ENCODE measurements around the gene PPM1F. TPM values are rescaled to one million over a fixed set of nuclear protein-coding genes. Genes with fewer than 3 reads are reported as not detected.
"Not testable (repeated sequence)": the region's sequence is repeated elsewhere in the genome, so short reads cannot be mapped to it uniquely, and the experiment has no call there.

PPM1F gene
- total RNA-seq, 1 donor from 2014 or later: 195 TPM

DNA sequence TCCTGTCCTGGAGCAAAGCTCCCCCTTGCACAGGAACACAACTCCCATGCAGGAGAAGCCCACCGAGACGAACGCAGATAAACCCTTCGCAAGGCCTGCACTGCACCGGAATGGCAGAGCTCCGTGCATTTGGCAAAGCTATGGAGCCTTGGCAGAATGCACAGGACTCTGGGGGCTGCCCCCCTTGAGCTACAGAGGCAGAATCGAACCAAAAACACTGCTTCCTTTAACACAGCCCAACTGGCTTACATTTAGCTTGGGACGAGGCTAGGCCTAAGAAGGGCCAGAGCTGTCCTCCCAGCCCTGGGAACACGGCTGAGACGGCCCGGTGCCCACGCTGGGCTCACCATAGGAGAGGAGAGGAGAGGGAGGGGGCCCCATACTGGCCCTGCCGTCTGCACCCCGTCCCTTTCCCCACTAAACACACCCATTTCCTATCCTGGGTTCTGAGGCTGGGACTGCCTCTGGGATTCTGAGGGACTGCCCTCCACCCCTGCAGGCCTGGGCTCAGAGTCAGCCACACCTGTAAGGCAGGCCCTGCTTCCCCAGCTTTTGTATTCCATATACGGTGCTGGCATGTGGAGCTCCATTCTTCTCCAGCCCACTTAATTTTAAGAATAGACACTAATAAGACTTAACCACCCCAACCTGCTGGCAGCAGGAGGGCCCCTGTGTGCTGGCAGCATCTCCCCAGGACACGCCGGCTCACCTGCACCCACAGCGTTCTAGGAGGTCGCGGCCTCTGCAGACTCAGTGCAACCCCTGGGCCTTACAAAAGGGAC, 32.9 kb downstream of the PPM1F start:
- DNase-seq: no peak

DNA sequence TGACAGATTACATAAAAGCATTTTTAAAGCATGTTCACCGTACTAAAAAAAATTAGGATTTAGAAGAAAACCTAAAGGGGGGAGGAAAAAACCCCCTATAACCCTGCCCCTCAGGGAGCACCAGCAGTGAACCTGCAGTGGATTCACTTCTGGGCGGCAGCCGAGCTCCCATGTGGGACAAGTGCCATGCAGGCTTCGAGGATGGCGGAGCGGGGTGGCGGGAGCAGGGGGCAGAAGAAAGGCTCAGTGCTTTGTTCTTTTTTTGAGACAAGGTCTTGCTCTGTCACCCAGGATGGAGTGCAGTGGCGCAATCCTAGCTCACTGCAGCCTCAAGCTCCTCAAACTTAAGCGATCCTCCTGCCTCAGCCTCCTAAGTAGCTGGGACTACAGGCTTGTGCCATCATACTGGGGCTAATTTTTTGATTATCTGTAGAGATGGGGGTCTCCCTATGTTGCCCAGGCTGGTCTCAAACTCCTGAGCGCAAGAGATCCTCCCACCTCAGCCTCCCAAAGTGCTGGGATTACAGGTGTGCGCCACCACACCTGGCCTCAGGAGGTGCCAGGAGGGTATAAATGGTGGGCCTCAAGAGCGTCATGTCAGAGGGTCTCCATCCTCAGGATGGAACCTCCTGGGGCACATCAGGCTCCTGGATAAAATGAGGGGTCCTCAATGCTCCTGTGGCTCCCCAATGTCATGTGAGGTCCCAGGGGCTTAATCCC, 34.0 kb downstream of the PPM1F start:
- no peak for DNase-seq

- DNase-seq: no peak
These were observed 34.7 kb downstream of the PPM1F start for GRCh38 chr22:21917959-21918261.

- DNase-seq: peak; percentile 28
These were observed 35.3 kb downstream of the PPM1F start for GRCh38 chr22:21917181-21917958.

- DNase-seq: no peak
These were observed 36.2 kb downstream of the PPM1F start for GRCh38 chr22:21916309-21916918.

- DNase-seq: no peak
These were observed 36.9 kb downstream of the PPM1F start for GRCh38 chr22:21915624-21916308.

- DNase-seq: not testable (repeated sequence)
These were observed 38.5 kb downstream of the PPM1F start for GRCh38 chr22:21914033-21914642.

DNA sequence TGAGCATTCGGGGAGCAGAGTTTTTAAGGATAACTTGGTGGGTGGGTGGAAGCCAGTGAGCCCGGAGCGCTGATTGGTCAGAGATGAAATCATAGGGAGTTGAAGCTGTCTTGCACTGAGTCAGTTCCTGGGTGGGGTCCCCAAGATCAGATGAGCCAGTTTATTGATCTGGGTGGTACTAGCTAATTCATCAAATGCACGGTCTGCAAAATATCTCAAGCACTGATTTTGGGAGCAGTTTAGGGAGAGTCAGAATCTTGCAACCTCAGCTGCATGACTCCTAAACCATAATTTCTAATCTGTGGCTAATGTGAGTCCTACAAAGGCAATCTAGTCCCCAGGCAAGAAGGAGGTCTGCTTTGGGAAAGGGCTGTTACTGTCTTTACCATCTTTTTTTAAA, 42.3 kb downstream of the PPM1F start:
- DNase-seq: not testable (repeated sequence)

DNA sequence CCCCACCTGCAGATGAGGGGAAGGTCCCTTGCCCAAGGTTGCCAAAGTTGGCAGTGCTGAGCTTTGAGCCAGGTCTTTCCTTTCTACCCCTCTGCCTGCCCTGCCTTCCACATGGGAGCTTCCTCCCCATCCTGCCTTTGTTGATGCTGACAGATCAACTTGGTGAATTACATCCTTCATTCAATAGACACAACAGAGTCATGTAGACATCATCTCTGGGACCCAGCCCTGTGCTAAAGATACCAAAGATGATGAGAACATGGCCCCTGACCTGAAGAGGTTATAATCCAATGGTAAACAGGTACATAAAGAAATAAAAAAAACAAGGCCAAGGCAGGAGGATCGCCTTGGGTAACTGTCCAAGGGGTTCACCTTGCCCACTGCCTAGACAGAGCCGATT, 42.8 kb downstream of the PPM1F start:
- no peak for DNase-seq

- no peak for DNase-seq
These were observed 44.8 kb downstream of the PPM1F start for GRCh38 chr22:21907638-21908522.

GRCh38 chr22:21905234-21905633, 47.4 kb downstream of the PPM1F start:
- DNase-seq: not testable (repeated sequence)

- no peak for DNase-seq
These were observed 48.3 kb downstream of the PPM1F start for GRCh38 chr22:21904250-21904789.

- no peak for DNase-seq
These were observed 49.4 kb downstream of the PPM1F start for GRCh38 chr22:21903283-21903682.

- DNase-seq: no peak
These were observed 50.2 kb downstream of the PPM1F start for GRCh38 chr22:21902296-21903087.

GRCh38 chr22:21898354-21898896, 54.2 kb downstream of the PPM1F start:
- no peak for DNase-seq

- no peak for DNase-seq
These were observed 55.6 kb downstream of the PPM1F start for GRCh38 chr22:21896951-21897513.

- not testable (repeated sequence) for DNase-seq
These were observed 56.4 kb downstream of the PPM1F start for GRCh38 chr22:21896275-21896674.

- DNase-seq: no peak
These were observed 57.8 kb downstream of the PPM1F start for GRCh38 chr22:21894799-21895198.

All from dermis blood vessel endothelial cell (primary cell).